Testis (tissue), 3 donors: ENCODE measurements around the gene TMED8. TPM values are rescaled to one million over a fixed set of nuclear protein-coding genes. Genes with fewer than 3 reads are reported as not detected.

ENCODE experiments used
- DNase-seq: peaks from one replicate; pipeline ENCODE4 v3.0.0-alpha.2; 2019
- H3K27ac ChIP-seq, 2 donors: fragments of 200-600 bp; sonication (generic); one replicate each; pipeline ENCODE4 v1.5.1; 2019
- H3K27me3 ChIP-seq: fragments of 200-600 bp; sonication (generic); one replicate; pipeline ENCODE4 v1.5.1; 2019
- H3K36me3 ChIP-seq: fragments of 200-600 bp; sonication (generic); one replicate; pipeline ENCODE4 v1.5.1; 2017; ENCODE audit warnings: low read depth; ENCODE audit errors: missing control alignments
- H3K4me1 ChIP-seq: fragments of 200-600 bp; sonication (generic); one replicate; pipeline ENCODE4 v1.5.1; 2019
- H3K4me3 ChIP-seq, 2 donors: fragments of 200-600 bp; sonication (generic); one replicate each; pipeline ENCODE4 v1.5.1; 2017 to 2019
- H3K9me3 ChIP-seq: fragments of 200-600 bp; sonication (generic); one replicate; pipeline ENCODE4 v1.5.1; 2017
- CTCF ChIP-seq, 3 experiments: fragments of 450-650 bp in 2 of 3; fragments of 200-600 bp in 1 of 3; sonication (generic) in 1 of 3; IDR thresholded peaks; one replicate each; pipeline ENCODE4 v1.5.1; 2016 to 2019; ENCODE audit warnings: antibody characterized with exemption in 3 of 3, mild to moderate bottlenecking in 2 of 3, moderate library complexity in 1 of 3
- POLR2A ChIP-seq: fragments of 450-650 bp; IDR thresholded peaks from one replicate; pipeline ENCODE4 v1.6.1; 2017; ENCODE audit warnings: antibody characterized with exemption, mild to moderate bottlenecking, moderate library complexity
- WGBS, 2 donors: methylation state at CpG; one replicate each; pipeline ENCODE4 v1.1.5; 2018; 5-methylcytosine and 5-hydroxymethylcytosine counted together
- intact Hi-C: fragments of 100-400 bp; cut with DNase I; formaldehyde crosslinking; loops from one replicate; pipeline ENCODE4 v1.15.1; 2023; ENCODE audit warnings: low total_unique reads
- polyA plus RNA-seq: library from polyadenylated mRNA; stranded (reverse); fragments of 350-450 nt; fragmentation: Illumina TruSeq; extraction: RNeasy Lipid Tissue Mini Kit (QIAGEN cat#74804); gene quantifications from one replicate; pipeline ENCODE4 v1.2.3, GENCODE V29; 2014; ENCODE audit warnings: low read depth, low replicate concordance; ENCODE audit not compliant: insufficient read depth
- total RNA-seq, 2 donors: library from RNA; depleted of rRNA; stranded (reverse); fragments of >200 nt; gene quantifications; one replicate each; pipeline ENCODE4 v1.2.3, GENCODE V29; 2016

TMED8 gene
- total and polyA plus RNA-seq, 3 donors from 2014 or later = 16.9 to 40.1 (median 30.9) TPM

GRCh38 chr14:77303417-77304156, 73.3 kb downstream of the TMED8 start:
- H3K4me1 ChIP-seq = peaks cover 37% of the 10 kb centered on the region
- no peaks in the 10 kb centered on the region for H3K27me3 ChIP-seq
- no peaks in the 10 kb centered on the region for H3K36me3 ChIP-seq
- H3K27ac ChIP-seq = no peak overlapping the region
- WGBS, 2 donors = 72% methylated on average over 4 of the region's 4 CpGs
- no peak for TF ChIP-seq POLR2A
- TF ChIP-seq CTCF (IDR thresholded peaks at IDR 0.05) = no peak
- intact Hi-C loops = no loop called here
- H3K9me3 ChIP-seq = no peaks in the 10 kb centered on the region
- no peak overlapping the region for H3K4me3 ChIP-seq
- DNase-seq = no peak

GRCh38 chr14:77302926-77303325, 74.0 kb downstream of the TMED8 start:
- H3K9me3 ChIP-seq = no peaks in the 10 kb centered on the region
- H3K4me3 ChIP-seq = no peak overlapping the region
- H3K36me3 ChIP-seq = no peaks in the 10 kb centered on the region
- H3K4me1 ChIP-seq = peaks cover 35% of the 10 kb centered on the region
- no peaks in the 10 kb centered on the region for H3K27me3 ChIP-seq
- intact Hi-C loops = no loop called here
- DNase-seq = no peak
- H3K27ac ChIP-seq = no peak overlapping the region
- 95 to 96% methylated on average over 5 of the region's 5 CpGs for WGBS, 2 donors
- TF ChIP-seq CTCF (IDR thresholded peaks at IDR 0.05) (no peak), POLR2A (no peak)

GRCh38 chr14:77301103-77301502, 75.8 kb downstream of the TMED8 start:
- Histone ChIP-seq H3K4me1 (peaks cover 33% of the 10 kb centered on the region), H3K27ac (peak overlapping the region in 1 of 2 donors; percentile 79), H3K27me3 (no peaks in the 10 kb centered on the region), H3K4me3 (no peak overlapping the region), H3K9me3 (no peaks in the 10 kb centered on the region), H3K36me3 (no peaks in the 10 kb centered on the region)
- intact Hi-C loops = no loop called here
- WGBS, 2 donors = 37 to 61% methylated on average over 3 to 10 of the region's 10 CpGs
- peak; percentile 93 for DNase-seq
- TF ChIP-seq POLR2A (no peak), CTCF (IDR thresholded peaks at IDR 0.05) (peak; percentile 69 to 89 (median 84))

- TF ChIP-seq POLR2A (no peak), CTCF (IDR thresholded peaks at IDR 0.05) (no peak)
- 72 to 84% methylated on average over 4 of the region's 4 CpGs for WGBS, 2 donors
- intact Hi-C loops = no loop called here
These were observed 77.1 kb downstream of the TMED8 start for GRCh38 chr14:77299771-77300170.

GRCh38 chr14:77296906-77297305, 80.0 kb downstream of the TMED8 start:
- Histone ChIP-seq H3K27me3 (no peaks in the 10 kb centered on the region), H3K9me3 (no peaks in the 10 kb centered on the region), H3K4me3 (no peak overlapping the region), H3K36me3 (no peaks in the 10 kb centered on the region), H3K4me1 (peaks cover 31% of the 10 kb centered on the region), H3K27ac (peak overlapping the region; percentile 66 to 79)
- TF ChIP-seq CTCF (IDR thresholded peaks at IDR 0.05) = no peak
- no peak for TF ChIP-seq POLR2A
- DNase-seq = no peak
- 74 to 78% methylated on average over 8 of the region's 8 CpGs for WGBS, 2 donors
- intact Hi-C loops = no loop called here

More at GRCh38 chr14:77299771-77300170, 77.1 kb downstream of the TMED8 start:
- no peaks in the 10 kb centered on the region for H3K9me3 ChIP-seq
- H3K27ac ChIP-seq = peak overlapping the region; percentile 40 to 79
- peaks cover 31% of the 10 kb centered on the region for H3K4me1 ChIP-seq
- H3K4me3 ChIP-seq = no peak overlapping the region
- H3K27me3 ChIP-seq = no peaks in the 10 kb centered on the region
- H3K36me3 ChIP-seq = no peaks in the 10 kb centered on the region
- no peak for DNase-seq
